ENCODE data around the gene SCAND1.
"Not testable (repeated sequence)": the region's sequence is repeated elsewhere in the genome, so short reads cannot be mapped to it uniquely, and the experiment has no call there.

Gene SCAND1

GRCh38 chr20:35952480-35953386 is 1.6 kb downstream of the SCAND1 start:
- Histone ChIP-seq H3K27ac (ENCODE audit: low read depth, low read length) (peak overlapping the region; percentile 96), H3K9me2 (replicated peaks; ENCODE audit: insufficient read depth, low read length) (no peaks in the 10 kb centered on the region), H3K36me3 (ENCODE audit: low read length) (no peaks in the 10 kb centered on the region), H3K27me3 (ENCODE audit: low read length) (no peaks in the 10 kb centered on the region), H2AFZ (ENCODE audit: low read depth, low read length, severe bottlenecking) (no peak overlapping the region), H3K9ac (ENCODE audit: low read length) (peak overlapping the region; percentile 98), H3K79me2 (ENCODE audit: insufficient read depth, low read length) (peaks cover 20% of the 10 kb centered on the region), H3F3A (ENCODE audit: insufficient read depth) (peaks cover 5% of the 10 kb centered on the region; the same call in 1 of the 2 replicates), H3K4me2 (ENCODE audit: low read depth, low read length, poor library complexity, severe bottlenecking) (peak overlapping the region; percentile 84), H4K20me1 (ENCODE audit: low read depth, low read length) (no peaks in the 10 kb centered on the region), H3K9me3 (ENCODE audit: insufficient read depth, low read length) (no peaks in the 10 kb centered on the region), H3K4me3 (ENCODE audit: insufficient read depth, low read length, poor library complexity, severe bottlenecking) (peak overlapping the region; percentile 59)
- TF ChIP-seq, protein P1, sequence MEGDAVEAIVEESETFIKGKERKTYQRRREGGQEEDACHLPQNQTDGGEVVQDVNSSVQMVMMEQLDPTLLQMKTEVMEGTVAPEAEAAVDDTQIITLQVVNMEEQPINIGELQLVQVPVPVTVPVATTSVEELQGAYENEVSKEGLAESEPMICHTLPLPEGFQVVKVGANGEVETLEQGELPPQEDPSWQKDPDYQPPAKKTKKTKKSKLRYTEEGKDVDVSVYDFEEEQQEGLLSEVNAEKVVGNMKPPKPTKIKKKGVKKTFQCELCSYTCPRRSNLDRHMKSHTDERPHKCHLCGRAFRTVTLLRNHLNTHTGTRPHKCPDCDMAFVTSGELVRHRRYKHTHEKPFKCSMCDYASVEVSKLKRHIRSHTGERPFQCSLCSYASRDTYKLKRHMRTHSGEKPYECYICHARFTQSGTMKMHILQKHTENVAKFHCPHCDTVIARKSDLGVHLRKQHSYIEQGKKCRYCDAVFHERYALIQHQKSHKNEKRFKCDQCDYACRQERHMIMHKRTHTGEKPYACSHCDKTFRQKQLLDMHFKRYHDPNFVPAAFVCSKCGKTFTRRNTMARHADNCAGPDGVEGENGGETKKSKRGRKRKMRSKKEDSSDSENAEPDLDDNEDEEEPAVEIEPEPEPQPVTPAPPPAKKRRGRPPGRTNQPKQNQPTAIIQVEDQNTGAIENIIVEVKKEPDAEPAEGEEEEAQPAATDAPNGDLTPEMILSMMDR (IDR thresholded peaks at IDR 0.05; ENCODE audit: insufficient read depth, low read length, poor library complexity, severe bottlenecking), result no peak
- TF ChIP-seq EZH2phosphoT487 (conservative IDR thresholded peaks at IDR 0.05; ENCODE audit: low read length), result no peak

GRCh38 chr20:35952080-35952479 is 2.2 kb downstream of the SCAND1 start:
- not testable (repeated sequence) for H3F3A ChIP-seq (ENCODE audit: insufficient read depth); H2AFZ ChIP-seq (ENCODE audit: low read depth, low read length, severe bottlenecking); H3K4me3 ChIP-seq (ENCODE audit: insufficient read depth, low read length, poor library complexity, severe bottlenecking); H3K27ac ChIP-seq (ENCODE audit: low read depth, low read length); H3K9me3 ChIP-seq (ENCODE audit: insufficient read depth, low read length); H3K36me3 ChIP-seq (ENCODE audit: low read length); H3K9me2 ChIP-seq (replicated peaks; ENCODE audit: insufficient read depth, low read length); H4K20me1 ChIP-seq (ENCODE audit: low read depth, low read length); H3K27me3 ChIP-seq (ENCODE audit: low read length)
- Histone ChIP-seq H3K9ac (ENCODE audit: low read length) (peak overlapping the region; percentile 98), H3K79me2 (ENCODE audit: insufficient read depth, low read length) (peaks cover 20% of the 10 kb centered on the region), H3K4me2 (ENCODE audit: low read depth, low read length, poor library complexity, severe bottlenecking) (peak overlapping the region; percentile 84)

- no peak for TF ChIP-seq EZH2phosphoT487 (conservative IDR thresholded peaks at IDR 0.05; ENCODE audit: low read length)
- TF ChIP-seq, protein P1 (IDR thresholded peaks at IDR 0.05; ENCODE audit: insufficient read depth, low read length, poor library complexity, severe bottlenecking), result no peak
- H3K36me3 ChIP-seq (ENCODE audit: low read length), result no peaks in the 10 kb centered on the region
- H3K27me3 ChIP-seq (ENCODE audit: low read length), result no peaks in the 10 kb centered on the region
- H3F3A ChIP-seq (ENCODE audit: insufficient read depth), result peaks cover 5% of the 10 kb centered on the region; the same call in 1 of the 2 replicates
- no peak overlapping the region for H3K27ac ChIP-seq (ENCODE audit: low read depth, low read length)
- no peaks in the 10 kb centered on the region for H4K20me1 ChIP-seq (ENCODE audit: low read depth, low read length)
- H2AFZ ChIP-seq (ENCODE audit: low read depth, low read length, severe bottlenecking), result no peak overlapping the region
- no peaks in the 10 kb centered on the region for H3K9me2 ChIP-seq (replicated peaks; ENCODE audit: insufficient read depth, low read length)
- H3K79me2 ChIP-seq (ENCODE audit: insufficient read depth, low read length), result peaks cover 20% of the 10 kb centered on the region
- H3K4me3 ChIP-seq (ENCODE audit: insufficient read depth, low read length, poor library complexity, severe bottlenecking), result no peak overlapping the region
- no peak overlapping the region for H3K4me2 ChIP-seq (ENCODE audit: low read depth, low read length, poor library complexity, severe bottlenecking)
- H3K9ac ChIP-seq (ENCODE audit: low read length), result no peak overlapping the region
- H3K9me3 ChIP-seq (ENCODE audit: insufficient read depth, low read length), result no peaks in the 10 kb centered on the region
These were observed 4.2 kb downstream of the SCAND1 start for GRCh38 chr20:35950093-35950492.

DNA sequence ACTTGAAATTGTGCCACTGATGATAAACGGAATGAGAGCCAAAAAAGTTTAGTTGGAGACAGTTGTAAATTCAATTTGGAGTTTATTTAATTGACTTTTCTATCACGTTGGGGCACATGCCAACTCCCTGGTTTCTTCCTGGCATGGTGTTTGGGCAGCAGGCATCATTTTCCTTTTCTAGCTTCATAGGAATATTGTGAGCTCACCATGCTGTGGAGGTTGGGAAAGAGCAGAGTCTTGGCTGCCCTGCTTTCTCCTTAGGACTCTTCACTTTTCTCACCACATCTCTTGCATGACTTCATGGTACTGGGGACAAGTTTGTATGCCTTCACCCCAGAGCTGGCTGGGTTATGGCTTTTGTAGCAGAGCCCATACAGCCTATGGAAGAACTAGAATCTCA is 6.4 kb downstream of the SCAND1 start:
- Histone ChIP-seq H3K4me2 (ENCODE audit: low read depth, low read length, poor library complexity, severe bottlenecking) (no peak overlapping the region), H3K27me3 (ENCODE audit: low read length) (no peaks in the 10 kb centered on the region), H3F3A (ENCODE audit: insufficient read depth) (no peaks in the 10 kb centered on the region), H3K36me3 (ENCODE audit: low read length) (no peaks in the 10 kb centered on the region), H3K27ac (ENCODE audit: low read depth, low read length) (no peak overlapping the region), H4K20me1 (ENCODE audit: low read depth, low read length) (no peaks in the 10 kb centered on the region), H3K9me2 (replicated peaks; ENCODE audit: insufficient read depth, low read length) (no peaks in the 10 kb centered on the region), H3K9ac (ENCODE audit: low read length) (no peak overlapping the region), H2AFZ (ENCODE audit: low read depth, low read length, severe bottlenecking) (no peak overlapping the region), H3K4me3 (ENCODE audit: insufficient read depth, low read length, poor library complexity, severe bottlenecking) (no peak overlapping the region), H3K79me2 (ENCODE audit: insufficient read depth, low read length) (peaks cover 13% of the 10 kb centered on the region), H3K9me3 (ENCODE audit: insufficient read depth, low read length) (no peaks in the 10 kb centered on the region)
- no peak for TF ChIP-seq EZH2phosphoT487 (conservative IDR thresholded peaks at IDR 0.05; ENCODE audit: low read length)
- TF ChIP-seq, protein P1 (IDR thresholded peaks at IDR 0.05; ENCODE audit: insufficient read depth, low read length, poor library complexity, severe bottlenecking), result no peak
